Measurements from ENCODE around the gene ASCC1. TPM values are rescaled to one million over a fixed set of nuclear protein-coding genes. Genes with fewer than 3 reads are reported as not detected.
"Not testable (repeated sequence)": the region's sequence is repeated elsewhere in the genome, so short reads cannot be mapped to it uniquely, and the experiment has no call there.

The ASCC1 gene
- total RNA-seq, 3 donors from 2014 or later = 33.8 to 37.0 (median 34.3) TPM

- H3K4me3 Mint-ChIP-seq = no peak overlapping the region
- H3K27me3 Mint-ChIP-seq (ENCODE audit: low read depth) = no peaks in the 10 kb centered on the region
- DNase-seq = no peak
- peaks cover 16% of the 10 kb centered on the region for H3K36me3 Mint-ChIP-seq (ENCODE audit: insufficient read depth)
- peaks cover 28% of the 10 kb centered on the region for H3K4me1 Mint-ChIP-seq (ENCODE audit: low read depth)
- no peak for ATAC-seq
- no peaks in the 10 kb centered on the region for H3K9me3 Mint-ChIP-seq
These were observed 91.1 kb downstream of the ASCC1 start for GRCh38 chr10:72124989-72125388.

DNA sequence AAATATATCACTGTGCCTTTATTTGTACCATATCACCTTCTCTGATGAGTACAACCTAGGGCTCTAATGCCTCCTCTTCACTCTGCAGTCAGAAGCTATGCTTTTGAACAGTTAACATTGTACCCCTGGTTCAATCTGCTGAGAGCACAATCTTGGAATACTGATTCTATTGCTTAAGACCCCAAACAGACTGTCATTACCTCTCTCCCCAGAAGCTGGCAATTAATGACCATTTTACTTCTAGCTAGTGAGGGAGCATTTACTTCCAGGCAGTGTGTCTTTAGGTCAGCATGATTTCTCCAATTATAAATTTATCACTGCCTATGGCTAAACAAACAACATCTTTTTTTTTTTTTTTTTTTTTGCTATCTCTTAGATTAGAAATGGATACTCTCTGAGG is 91.7 kb downstream of the ASCC1 start:
- ATAC-seq (no peak), DNase-seq (no peak)
- Mint-ChIP-seq H3K36me3 (ENCODE audit: insufficient read depth) (peaks cover 19% of the 10 kb centered on the region), H3K4me1 (ENCODE audit: low read depth) (peaks cover 28% of the 10 kb centered on the region), H3K9me3 (no peaks in the 10 kb centered on the region), H3K27me3 (ENCODE audit: low read depth) (no peaks in the 10 kb centered on the region), H3K4me3 (no peak overlapping the region)

DNA sequence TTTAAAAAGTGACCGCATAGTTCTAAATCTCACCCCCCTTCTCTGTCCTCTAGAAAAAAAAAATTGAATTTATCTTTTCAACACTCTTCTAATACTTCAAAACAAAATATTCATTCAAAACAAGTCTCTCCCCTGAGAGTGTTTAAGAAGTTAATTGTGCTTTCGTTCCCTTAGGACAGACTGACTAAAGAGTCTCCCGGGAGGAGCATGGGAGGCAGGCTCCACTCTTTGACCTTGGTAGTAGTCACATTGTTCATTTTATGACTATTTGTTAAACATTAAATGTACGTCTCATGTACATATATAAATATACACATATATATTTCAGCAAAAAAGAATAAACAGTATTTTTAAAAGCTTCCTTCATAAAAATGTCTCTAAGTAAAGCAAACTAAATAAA is 92.5 kb downstream of the ASCC1 start:
- peaks cover 28% of the 10 kb centered on the region for H3K4me1 Mint-ChIP-seq (ENCODE audit: low read depth)

GRCh38 chr10:72122221-72122620 is 93.9 kb downstream of the ASCC1 start:
- Mint-ChIP-seq H3K27me3 (ENCODE audit: low read depth) (no peaks in the 10 kb centered on the region), H3K4me1 (ENCODE audit: low read depth) (peaks cover 29% of the 10 kb centered on the region), H3K4me3 (no peak overlapping the region), H3K36me3 (ENCODE audit: insufficient read depth) (peaks cover 27% of the 10 kb centered on the region), H3K9me3 (no peaks in the 10 kb centered on the region)
- ATAC-seq (no peak), DNase-seq (no peak)

More for the DNA sequence above, 92.5 kb downstream of the ASCC1 start:
- DNase-seq (no peak), ATAC-seq (no peak)
- H3K36me3 Mint-ChIP-seq (ENCODE audit: insufficient read depth) = peaks cover 20% of the 10 kb centered on the region
- no peak overlapping the region for H3K4me3 Mint-ChIP-seq
- no peaks in the 10 kb centered on the region for H3K27me3 Mint-ChIP-seq (ENCODE audit: low read depth)
- no peaks in the 10 kb centered on the region for H3K9me3 Mint-ChIP-seq

- Mint-ChIP-seq H3K4me3 (no peak overlapping the region), H3K36me3 (ENCODE audit: insufficient read depth) (peaks cover 22% of the 10 kb centered on the region), H3K9me3 (peaks cover 2% of the 10 kb centered on the region), H3K27me3 (ENCODE audit: low read depth) (no peaks in the 10 kb centered on the region), H3K4me1 (ENCODE audit: low read depth) (peaks cover 27% of the 10 kb centered on the region)
- ATAC-seq (no peak), DNase-seq (no peak)
These were observed 94.7 kb downstream of the ASCC1 start for GRCh38 chr10:72121389-72121788.

DNA sequence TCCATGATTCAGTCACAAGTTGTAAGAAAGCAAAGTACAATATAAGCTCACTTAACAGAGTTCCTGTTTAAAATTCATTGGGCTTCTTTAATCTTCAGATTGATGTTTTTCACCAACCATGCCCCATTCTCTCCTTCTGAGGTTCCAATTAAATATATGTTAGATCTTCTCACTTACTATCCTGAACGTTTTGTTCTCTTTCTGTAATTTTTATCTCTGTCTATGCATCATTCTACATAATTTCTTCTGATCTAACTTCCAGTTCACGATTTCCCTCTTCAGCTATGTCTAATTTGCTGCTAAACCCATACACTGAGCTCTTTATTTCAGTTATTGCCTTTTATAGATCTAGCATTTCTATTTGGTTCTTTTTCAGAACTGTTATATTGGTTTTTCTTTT is 99.7 kb downstream of the ASCC1 start:
- DNase-seq (no peak), ATAC-seq (no peak)
- Mint-ChIP-seq H3K4me3 (no peak overlapping the region), H3K27me3 (ENCODE audit: low read depth) (no peaks in the 10 kb centered on the region), H3K9me3 (peaks cover 5% of the 10 kb centered on the region), H3K36me3 (ENCODE audit: insufficient read depth) (peaks cover 32% of the 10 kb centered on the region), H3K4me1 (ENCODE audit: low read depth) (peaks cover 16% of the 10 kb centered on the region)

- Mint-ChIP-seq H3K36me3 (ENCODE audit: insufficient read depth) (peaks cover 27% of the 10 kb centered on the region), H3K4me1 (ENCODE audit: low read depth) (peaks cover 22% of the 10 kb centered on the region), H3K4me3 (no peak overlapping the region), H3K27me3 (ENCODE audit: low read depth) (no peaks in the 10 kb centered on the region), H3K9me3 (peaks cover 5% of the 10 kb centered on the region)
- DNase-seq (no peak), ATAC-seq (no peak)
These were observed 101.2 kb downstream of the ASCC1 start for GRCh38 chr10:72114706-72115450.

- no peak for DNase-seq
- H3K9me3 Mint-ChIP-seq = no peaks in the 10 kb centered on the region
- peaks cover 12% of the 10 kb centered on the region for H3K36me3 Mint-ChIP-seq (ENCODE audit: insufficient read depth)
- no peak overlapping the region for H3K4me3 Mint-ChIP-seq
- H3K27me3 Mint-ChIP-seq (ENCODE audit: low read depth) = no peaks in the 10 kb centered on the region
- H3K4me1 Mint-ChIP-seq (ENCODE audit: low read depth) = peaks cover 60% of the 10 kb centered on the region
- ATAC-seq = no peak
These were observed 105.2 kb downstream of the ASCC1 start for GRCh38 chr10:72110673-72111401.

DNA sequence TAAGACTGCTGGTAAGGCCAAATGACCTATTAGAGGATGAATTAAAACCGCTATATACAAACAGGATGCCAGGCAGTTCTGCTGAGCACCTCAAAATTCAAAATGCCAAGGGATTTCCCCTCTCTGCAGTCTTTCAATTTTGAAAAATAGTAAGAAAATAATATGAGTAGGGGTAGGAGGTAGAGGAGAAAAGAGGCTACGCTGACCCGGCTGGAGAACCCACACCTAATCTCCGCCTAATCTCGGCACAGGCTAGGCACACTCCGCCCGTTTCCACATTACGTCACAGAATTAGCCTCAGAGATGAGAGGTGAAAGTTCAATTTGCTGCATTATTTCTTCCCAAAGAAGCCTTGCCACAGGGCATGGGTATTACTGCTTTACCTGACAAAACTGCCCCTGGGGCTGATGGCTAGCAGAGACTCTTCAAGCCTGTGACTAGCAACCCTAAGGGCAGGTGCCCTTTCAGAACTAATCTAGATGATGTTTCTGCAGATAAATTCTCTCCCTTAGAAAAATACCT is 106.4 kb downstream of the ASCC1 start:
- peaks cover 5% of the 10 kb centered on the region for H3K36me3 Mint-ChIP-seq (ENCODE audit: insufficient read depth)
- DNase-seq = no peak
- H3K27me3 Mint-ChIP-seq (ENCODE audit: low read depth) = no peaks in the 10 kb centered on the region
- H3K4me1 Mint-ChIP-seq (ENCODE audit: low read depth) = peaks cover 64% of the 10 kb centered on the region
- H3K9me3 Mint-ChIP-seq = no peaks in the 10 kb centered on the region
- peak overlapping the region; percentile 51 for H3K4me3 Mint-ChIP-seq
- peak in 1 of 2 donors; percentile 26 for ATAC-seq

DNA sequence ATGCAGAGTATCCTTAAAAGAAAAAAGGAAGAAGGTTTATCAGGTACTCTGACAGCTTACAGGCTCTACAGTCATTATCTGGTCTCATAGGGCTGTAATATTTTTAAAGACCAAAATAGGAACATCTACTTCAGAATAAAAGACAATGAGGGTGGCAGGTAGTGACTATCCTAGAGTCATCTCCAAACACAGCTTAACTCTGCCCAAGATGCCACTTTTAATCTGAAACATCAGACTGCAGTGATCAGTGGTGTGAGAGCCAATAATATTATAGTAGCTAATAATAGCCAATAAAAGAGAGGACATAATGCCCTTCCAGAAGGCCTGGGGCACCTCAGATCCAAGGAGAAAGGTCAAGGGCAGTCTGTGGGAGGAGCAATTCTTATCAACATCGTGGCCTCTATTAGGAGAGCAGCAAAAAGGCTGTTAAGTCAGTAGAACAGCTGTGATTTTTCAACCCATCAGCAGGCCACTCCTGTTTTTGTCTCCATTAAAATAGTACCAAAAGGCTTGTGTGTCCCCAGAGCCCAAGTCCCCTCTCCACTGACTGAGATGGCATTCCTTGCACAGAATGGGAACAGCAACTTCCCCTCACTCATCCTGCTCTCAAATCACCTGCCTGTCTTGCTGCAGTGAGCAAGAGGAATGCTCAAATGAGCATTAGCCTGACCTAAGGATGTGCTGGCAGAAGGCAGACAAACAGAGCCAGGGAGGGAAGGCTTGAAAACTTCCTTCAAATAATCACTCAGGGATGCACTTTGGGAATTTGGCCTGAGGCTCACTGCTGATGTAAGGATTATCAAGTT is 107.0 kb downstream of the ASCC1 start:
- Mint-ChIP-seq H3K4me3 (peak overlapping the region; percentile 51), H3K36me3 (ENCODE audit: insufficient read depth) (peaks cover 5% of the 10 kb centered on the region)
- ATAC-seq = peak in 1 of 2 donors; percentile 22

GRCh38 chr10:72108004-72108370 is 108.1 kb downstream of the ASCC1 start:
- Mint-ChIP-seq H3K4me1 (ENCODE audit: low read depth) (peaks cover 72% of the 10 kb centered on the region), H3K36me3 (ENCODE audit: insufficient read depth) (peaks cover 10% of the 10 kb centered on the region), H3K4me3 (peak overlapping the region; percentile 66)
- not testable (repeated sequence) for H3K27me3 Mint-ChIP-seq (ENCODE audit: low read depth); ATAC-seq; DNase-seq; H3K9me3 Mint-ChIP-seq

More for the DNA sequence above, 107.0 kb downstream of the ASCC1 start:
- H3K9me3 Mint-ChIP-seq = no peaks in the 10 kb centered on the region
- H3K4me1 Mint-ChIP-seq (ENCODE audit: low read depth) = peaks cover 70% of the 10 kb centered on the region
- no peak for DNase-seq
- H3K27me3 Mint-ChIP-seq (ENCODE audit: low read depth) = no peaks in the 10 kb centered on the region

DNA sequence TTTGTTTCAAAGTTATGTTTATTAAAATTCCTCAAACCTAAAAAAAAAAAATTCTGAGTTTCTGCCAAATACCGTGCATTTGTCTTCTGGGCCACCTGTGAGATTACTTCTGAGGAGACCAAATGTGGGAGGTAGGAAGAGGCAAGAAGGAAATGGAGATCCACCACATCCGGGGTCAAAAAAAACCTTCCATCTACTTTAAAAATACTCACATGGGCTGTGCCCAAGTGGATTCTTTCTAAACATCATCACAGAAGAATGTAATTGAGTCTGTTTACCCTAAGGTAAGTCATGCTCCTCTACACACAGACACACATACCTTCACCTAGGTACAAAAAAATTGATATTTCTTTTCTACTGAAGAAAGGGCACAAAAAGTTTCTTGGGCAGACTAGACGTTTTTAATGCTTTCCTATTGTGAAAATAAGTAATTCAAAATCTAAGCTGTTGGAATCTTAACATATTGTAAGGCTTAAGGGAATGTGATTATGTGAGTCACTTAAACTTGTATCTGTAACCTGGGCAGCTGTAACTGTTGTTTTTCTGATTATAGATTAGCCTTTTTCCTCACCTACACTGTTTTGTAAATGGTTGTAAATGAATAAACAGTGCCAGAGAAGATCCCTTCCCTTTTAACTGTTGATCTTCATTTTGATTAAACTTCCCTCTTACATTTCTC is 108.6 kb downstream of the ASCC1 start:
- Mint-ChIP-seq H3K9me3 (no peaks in the 10 kb centered on the region), H3K36me3 (ENCODE audit: insufficient read depth) (peaks cover 8% of the 10 kb centered on the region), H3K27me3 (ENCODE audit: low read depth) (no peaks in the 10 kb centered on the region), H3K4me1 (ENCODE audit: low read depth) (peaks cover 74% of the 10 kb centered on the region), H3K4me3 (peak overlapping the region; percentile 66)
- DNase-seq (no peak), ATAC-seq (peak; percentile 53)

DNA sequence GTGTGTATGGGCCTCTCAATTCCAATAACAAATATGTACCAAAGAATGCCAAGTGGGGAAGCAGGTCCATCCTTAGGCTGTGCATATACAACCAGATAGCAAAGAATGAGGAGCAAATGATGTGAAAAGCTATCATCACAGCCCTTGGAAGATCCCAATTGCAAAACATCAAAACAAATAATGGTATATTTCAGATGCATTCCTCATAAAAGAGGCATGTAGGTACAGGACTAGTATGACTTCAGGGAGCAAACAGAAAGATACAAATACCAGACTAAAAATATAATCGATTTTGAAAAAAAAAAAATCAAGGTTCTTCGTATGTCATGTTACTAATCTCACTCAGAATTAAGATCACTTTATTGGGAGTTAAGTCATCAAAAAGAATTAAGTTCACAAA is 109.2 kb downstream of the ASCC1 start:
- no peak for ATAC-seq
- no peaks in the 10 kb centered on the region for H3K9me3 Mint-ChIP-seq
- peak overlapping the region; percentile 66 for H3K4me3 Mint-ChIP-seq
- peaks cover 11% of the 10 kb centered on the region for H3K36me3 Mint-ChIP-seq (ENCODE audit: insufficient read depth)
- H3K27me3 Mint-ChIP-seq (ENCODE audit: low read depth) = no peaks in the 10 kb centered on the region
- H3K4me1 Mint-ChIP-seq (ENCODE audit: low read depth) = peaks cover 79% of the 10 kb centered on the region
- no peak for DNase-seq
